Right lung (tissue), 10 donors: ENCODE results near the gene SULF2. TPM values are rescaled to one million over a fixed set of nuclear protein-coding genes. Genes with fewer than 3 reads are reported as not detected.
"Not testable (repeated sequence)": the region's sequence is repeated elsewhere in the genome, so short reads cannot be mapped to it uniquely, and the experiment has no call there.

ENCODE experiments used
- DNase-seq, 2 donors: peaks; one replicate each; pipeline ENCODE4 v3.0.0-alpha.2; 2013
- long read RNA-seq, 8 donors: transcript quantifications; one replicate each; lab custom pipeline, GENCODE V29; 2026
- polyA plus RNA-seq, 5 donors: library from polyadenylated mRNA; unstranded; fragments of 120-200 nt; gene quantifications; one replicate each; pipeline versions ENCODE4 v1.2.1 to v1.2.3, GENCODE V29; 2013; ENCODE audit warnings: inconsistent platforms in 1 of 5, low replicate concordance in 1 of 5; ENCODE audit not compliant: insufficient read length in 5 of 5, insufficient read depth in 1 of 5

Gene SULF2
- polyA plus RNA-seq: 10 to 100 TPM; 11.4 to 18.2 (median 11.7) TPM
- long read RNA-seq, donor 1, partial matches to known transcripts: 0 of 2 reads
- long read RNA-seq, donor 1, other reads (novel, unspliced or antisense): 0 of 2 reads
- long read RNA-seq, donor 2: 0 reads
- long read RNA-seq, donor 3, partial matches to known transcripts: 76 of 76 reads
- long read RNA-seq, donor 3, other reads (novel, unspliced or antisense): 0 of 76 reads
- long read RNA-seq, donor 4: 0 reads
- long read RNA-seq, donor 5, full-length matches to known transcripts: 2 of 2 reads
- long read RNA-seq, donor 5, partial matches to known transcripts: 0 of 2 reads
- long read RNA-seq, donor 5, other reads (novel, unspliced or antisense): 0 of 2 reads
- long read RNA-seq, donor 6, partial matches to known transcripts: 0 of 1 reads
- long read RNA-seq, donor 6, other reads (novel, unspliced or antisense): 0 of 1 reads
- long read RNA-seq, donor 7, partial matches to known transcripts: 0 of 1 reads
- long read RNA-seq, donor 7, other reads (novel, unspliced or antisense): 0 of 1 reads
- long read RNA-seq, donor 8: 0 reads

DNA sequence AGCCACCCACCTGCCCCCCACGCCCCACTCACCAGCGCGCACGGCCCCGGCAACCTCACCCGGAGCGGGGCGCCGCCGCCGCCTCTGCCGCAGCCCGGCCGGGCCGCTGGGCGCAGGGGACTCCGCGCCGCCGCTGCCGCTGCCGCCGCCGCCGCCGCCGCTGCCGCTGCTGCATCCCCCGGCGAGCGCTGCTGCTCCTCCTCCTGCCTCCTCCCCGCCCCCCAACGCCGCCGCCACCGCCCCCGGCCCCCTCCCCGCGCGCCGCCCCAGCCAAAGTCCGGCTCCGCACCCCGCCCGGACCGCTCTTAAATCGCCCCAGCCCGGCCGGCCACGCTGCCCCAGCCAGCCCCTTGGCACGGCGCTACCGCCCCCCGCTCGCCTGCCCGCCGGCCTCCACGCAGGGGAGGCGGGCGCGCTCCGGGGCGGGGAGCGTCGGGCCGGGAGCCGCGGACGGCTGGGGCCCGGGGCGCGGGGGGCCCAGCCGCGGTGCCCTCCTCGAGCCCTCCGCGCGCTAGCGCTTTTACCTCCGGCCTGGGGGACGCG is at the start of gene SULF2:
TSS of gene SULF2 (minus strand) at position 171 of the 543 bp plus-strand sequence. CDS start 28,118 bp downstream, outside the sequence.
- DNase-seq: no peak

- not testable (repeated sequence) for DNase-seq
Measured at GRCh38 chr20:47831675-47832074, 46.4 kb upstream of the SULF2 start.

GRCh38 chr20:47826716-47827115 is 41.4 kb upstream of the SULF2 start:
- DNase-seq: not testable (repeated sequence)

DNA sequence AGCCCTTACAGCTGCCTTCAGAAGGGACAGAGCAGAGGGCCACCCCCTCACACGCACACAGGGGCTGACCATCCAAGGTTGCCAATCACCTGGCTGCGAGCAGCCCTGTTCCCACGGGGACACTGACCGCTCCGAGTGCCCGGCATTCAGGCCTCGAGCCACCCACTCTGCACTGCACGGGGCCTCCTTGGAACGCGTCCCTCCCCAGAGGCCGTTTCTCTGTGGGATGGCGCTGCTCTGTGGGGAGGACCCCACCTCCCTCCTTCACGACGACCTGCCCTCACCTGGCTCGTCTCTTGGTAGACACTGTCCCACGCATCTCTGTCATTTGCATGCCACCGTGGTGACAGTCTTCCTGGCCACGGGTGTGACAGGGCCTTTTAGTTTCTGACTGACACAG is 40.7 kb upstream of the SULF2 start:
- DNase-seq: not testable (repeated sequence)

DNA sequence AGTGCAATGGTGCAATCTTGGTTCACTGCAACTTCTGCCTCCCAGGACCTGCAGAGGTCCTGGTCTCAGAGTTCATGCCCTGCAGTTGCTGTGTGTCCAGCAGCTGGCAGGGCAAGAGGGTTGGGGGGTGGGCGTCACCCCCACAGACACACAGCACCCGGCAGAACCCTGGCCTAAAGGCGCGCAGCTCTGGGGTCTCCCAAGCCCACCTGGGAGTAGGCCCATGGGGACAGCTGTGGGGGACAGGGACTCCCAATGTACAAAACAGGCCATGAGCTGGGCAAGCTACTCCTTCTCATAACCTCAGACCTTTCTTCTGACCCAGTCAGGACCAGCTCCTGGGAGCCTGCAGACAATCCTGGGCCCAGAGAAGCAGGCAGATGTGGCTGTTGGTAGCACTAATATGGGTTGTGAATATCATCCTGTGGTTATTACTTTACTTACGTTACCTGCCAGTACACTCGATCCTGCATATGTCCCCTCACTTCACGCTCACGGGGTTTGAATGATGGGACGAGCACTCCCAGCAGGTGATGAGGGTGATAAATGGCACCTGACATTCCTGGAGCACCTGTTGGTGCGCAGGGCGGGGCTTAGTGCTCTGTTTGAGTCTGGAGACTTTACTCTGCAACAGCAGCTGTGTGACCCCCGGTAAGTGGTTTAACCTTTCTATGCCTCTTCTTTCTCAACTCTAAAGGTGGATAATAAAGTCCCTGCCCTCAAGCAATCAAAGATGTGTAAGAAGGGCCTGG is 39.9 kb upstream of the SULF2 start:
- no peak for DNase-seq

DNA sequence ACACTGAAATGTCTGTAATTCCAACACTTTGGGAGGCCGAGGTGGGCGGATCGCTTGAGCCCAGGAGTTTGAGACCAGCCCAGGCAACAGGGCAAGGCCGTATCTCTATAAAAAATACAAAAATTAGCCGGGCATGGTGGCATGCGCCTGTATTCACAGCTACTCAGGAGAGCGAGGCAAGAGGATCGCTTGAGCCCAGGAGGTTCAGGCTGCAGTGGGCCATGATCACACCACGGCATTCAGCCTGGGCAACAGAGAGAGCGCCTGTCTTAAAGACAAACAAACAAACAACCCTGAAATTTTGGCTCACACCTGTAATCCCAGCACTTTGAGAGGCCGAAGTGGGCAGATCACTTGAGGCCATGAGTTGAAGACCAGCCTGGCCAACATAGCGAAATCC is 38.7 kb upstream of the SULF2 start:
- not testable (repeated sequence) for DNase-seq

DNA sequence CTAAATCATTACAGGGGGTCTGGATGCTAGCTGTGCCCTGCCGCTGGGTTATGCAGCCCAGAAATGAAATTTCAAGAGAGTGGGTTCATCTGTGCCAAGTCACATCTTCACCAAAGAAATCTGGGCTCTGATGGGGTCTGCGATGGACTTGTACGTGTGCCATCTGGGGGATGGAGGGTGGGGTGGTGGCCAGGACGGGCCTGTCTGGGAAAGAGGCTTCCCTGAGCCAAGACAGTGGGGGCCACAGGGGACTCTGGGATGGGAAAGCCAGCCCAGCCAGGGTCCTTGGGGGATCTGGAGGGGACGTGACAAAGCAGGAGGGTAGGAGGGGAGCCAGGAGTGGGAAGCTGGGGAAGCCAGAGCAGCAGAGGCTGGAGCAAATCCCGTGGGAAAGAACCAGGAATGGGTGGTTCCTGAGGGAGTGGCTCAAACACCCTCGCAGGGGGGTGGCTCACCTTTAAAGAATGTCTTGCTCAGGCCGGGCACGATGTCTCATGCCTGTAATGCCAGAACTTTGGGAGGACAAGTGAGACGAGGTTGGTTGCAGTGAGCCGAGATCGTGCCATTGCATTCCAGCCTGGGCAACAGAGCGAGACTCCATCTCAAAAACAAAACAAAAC is 36.3 kb upstream of the SULF2 start:
- no peak for DNase-seq

DNA sequence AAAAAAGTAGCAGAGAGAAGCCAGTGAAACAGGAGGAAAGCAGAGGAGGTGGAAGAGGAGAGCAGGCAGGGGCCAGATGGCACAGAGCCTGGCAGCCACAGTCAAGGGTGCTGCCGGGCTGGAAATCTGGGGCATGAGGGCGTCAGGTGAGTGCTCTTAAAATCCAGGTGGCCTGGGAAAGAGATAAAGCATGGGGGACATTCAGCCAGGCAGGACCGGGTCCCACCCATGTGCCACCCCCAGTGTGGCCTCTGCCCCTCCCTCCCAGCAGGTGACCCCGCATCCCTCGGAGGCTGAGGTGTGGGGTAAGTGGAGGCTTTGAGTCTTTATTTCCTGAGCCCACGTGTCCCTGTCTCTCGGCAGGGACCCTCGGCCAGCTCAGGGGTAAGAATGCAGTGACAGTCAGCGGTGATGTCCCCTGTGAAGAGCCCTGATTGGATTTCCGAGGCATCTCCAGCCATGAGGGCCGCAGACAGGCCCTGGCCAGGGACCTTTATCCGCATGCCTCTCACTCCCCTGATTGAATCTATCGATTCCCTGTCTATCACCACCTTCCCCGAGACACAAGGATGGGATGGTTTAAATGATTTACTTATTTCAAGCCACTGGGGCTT is 33.8 kb upstream of the SULF2 start:
- DNase-seq: no peak

DNA sequence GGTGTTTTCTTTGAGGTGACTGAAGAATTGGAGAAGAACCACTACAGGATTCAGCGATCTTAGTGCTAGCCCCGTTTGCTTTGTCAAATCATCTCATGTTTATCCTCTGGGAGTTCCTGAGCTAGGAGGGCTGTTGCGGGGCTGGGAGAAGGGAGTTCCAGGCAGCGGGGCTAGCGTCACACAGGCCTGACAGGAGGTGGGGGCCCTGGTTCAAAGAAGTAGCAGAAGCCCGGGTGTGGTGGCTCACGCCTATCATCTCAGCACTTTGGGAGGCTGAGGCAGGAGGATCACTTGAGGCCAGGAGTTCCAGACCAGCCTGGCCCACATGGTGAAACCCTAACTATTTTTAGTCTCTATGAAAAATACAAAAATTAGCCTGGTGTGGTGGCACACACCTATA is 33.2 kb upstream of the SULF2 start:
- DNase-seq: no peak

DNA sequence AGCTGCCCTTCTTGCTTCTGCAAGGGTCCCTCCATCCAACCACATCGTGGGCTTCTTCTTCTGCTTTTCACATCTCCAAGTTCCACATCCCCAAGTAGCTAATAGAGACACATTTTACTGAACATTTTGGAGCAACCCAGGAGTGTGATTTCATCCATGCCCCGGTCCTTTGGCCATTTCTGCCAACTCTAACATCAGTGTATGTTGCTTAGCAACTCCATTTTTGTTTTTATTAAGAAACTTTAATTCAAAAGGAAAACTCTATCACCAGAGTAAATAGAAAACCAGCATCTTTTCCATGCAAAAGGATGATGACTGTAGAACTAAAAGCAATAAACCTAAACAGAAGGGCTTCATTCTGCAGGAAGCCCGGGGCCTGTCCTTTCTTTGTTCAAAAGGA is 32.7 kb upstream of the SULF2 start:
- DNase-seq: no peak

GRCh38 chr20:47817573-47817972 is 32.3 kb upstream of the SULF2 start:
- no peak for DNase-seq

- DNase-seq: no peak
Measured at GRCh38 chr20:47816487-47817451, 31.5 kb upstream of the SULF2 start.

DNA sequence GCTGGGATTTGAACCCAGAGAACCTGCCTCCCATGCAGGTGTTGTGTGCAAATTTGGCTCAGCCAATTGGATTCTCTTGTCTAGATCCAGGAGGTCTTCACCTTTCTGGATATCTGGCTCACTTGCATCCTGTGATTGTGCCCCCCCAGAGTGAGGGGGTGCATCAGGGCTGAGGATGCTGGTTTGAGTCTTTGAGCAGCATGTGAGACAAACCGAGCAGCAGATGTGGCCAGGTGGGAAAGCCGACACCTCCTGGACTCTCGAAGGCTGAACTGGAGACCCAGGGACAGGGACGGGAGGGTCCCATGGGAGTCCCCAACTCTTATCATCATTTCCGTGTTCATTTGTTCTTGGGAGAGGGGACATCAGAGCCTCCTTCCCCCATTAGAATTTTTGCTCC is 30.6 kb upstream of the SULF2 start:
- DNase-seq: no peak

DNA sequence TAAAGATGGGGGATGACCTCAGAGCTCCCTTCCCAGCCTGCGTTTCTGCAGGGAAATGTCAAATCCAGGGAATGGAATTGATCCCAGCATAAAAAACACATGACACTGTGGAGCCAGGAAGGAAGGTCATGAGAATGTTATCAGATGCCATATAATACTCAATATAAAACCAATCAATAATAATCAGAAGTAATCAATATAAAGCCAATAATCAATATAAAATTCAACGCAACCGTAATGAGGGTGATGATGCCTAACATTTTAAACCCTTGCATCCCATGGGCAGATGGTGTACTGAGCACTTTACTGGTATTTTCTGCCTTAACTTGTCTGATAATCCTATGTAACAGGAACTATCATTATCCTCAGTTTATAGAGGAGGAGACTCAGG is 30.1 kb upstream of the SULF2 start:
- no peak for DNase-seq

GRCh38 chr20:47814632-47815415 is 29.5 kb upstream of the SULF2 start:
- DNase-seq: no peak

- DNase-seq: no peak
Measured at GRCh38 chr20:47810721-47811347, 25.6 kb upstream of the SULF2 start.

GRCh38 chr20:47810116-47810677 is 24.9 kb upstream of the SULF2 start:
- no peak for DNase-seq

- DNase-seq: no peak
Measured at GRCh38 chr20:47809161-47809960, 24.1 kb upstream of the SULF2 start.
